Measurements from ENCODE around the gene OIP5. TPM values are rescaled to one million over a fixed set of nuclear protein-coding genes. Genes with fewer than 3 reads are reported as not detected.

The OIP5 gene
- total RNA-seq, 1 experiment from 2014 or later: 36.1 TPM

DNA sequence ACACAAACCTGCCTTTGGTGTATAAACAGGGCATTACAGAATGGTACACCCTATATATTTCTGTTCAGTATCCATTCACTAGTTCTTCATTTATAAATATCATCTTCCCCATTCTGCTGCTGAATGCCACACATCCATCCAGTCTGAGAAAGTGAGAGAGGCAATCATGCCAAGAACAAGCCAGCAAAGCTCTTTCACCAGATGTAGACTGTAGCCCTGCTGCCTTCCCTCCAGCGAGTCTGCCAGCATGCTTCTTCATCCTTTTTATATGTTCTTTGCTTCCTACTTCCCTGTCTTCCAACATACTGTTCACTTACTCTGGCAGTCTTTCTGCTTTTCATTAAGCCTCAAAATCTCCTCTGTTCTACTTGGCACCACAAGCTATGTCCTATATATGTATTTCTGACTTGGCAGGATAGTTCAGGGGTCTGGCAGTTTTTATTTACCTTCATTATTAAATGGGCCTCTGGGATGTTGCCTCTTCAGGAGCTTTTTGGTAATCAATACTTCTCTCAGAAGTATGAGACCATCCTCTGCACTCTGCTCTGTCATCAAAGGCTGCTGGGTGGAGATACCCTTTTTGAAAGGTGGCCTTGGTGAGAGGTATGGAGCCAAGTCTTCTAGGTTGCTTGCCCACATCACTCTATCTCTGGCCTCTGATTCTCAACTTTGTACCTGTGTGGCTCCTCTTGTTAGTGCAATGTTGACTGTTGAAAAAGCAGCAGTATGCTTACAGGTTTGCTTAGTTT, 52.7 kb downstream of the OIP5 start:
- Histone ChIP-seq H3K27ac (ENCODE audit: low read depth, low read length, poor library complexity, severe bottlenecking) (no peak overlapping the region), H3K36me3 (ENCODE audit: insufficient read depth, low read length, poor library complexity, severe bottlenecking) (peaks cover 6% of the 10 kb centered on the region), H3K4me3 (ENCODE audit: low read depth, low read length, poor library complexity, severe bottlenecking) (no peak overlapping the region), H3K9me3 (ENCODE audit: low read depth, low read length, poor library complexity, severe bottlenecking) (no peaks in the 10 kb centered on the region), H3K27me3 (replicated peaks; ENCODE audit: insufficient read depth, low read depth, low read length, poor library complexity) (no peaks in the 10 kb centered on the region), H3K4me1 (ENCODE audit: insufficient read depth, low read length, poor library complexity, severe bottlenecking) (peaks cover 4% of the 10 kb centered on the region)
- TF ChIP-seq CTCF (conservative IDR thresholded peaks at IDR 0.05; ENCODE audit: low read depth, low read length): no peak
- TF ChIP-seq EZH2 (IDR thresholded peaks at IDR 0.05; ENCODE audit: borderline replicate concordance, low read depth, low read length, poor library complexity, severe bottlenecking): no peak
- no peak for DNase-seq (ENCODE audit: low spot score)
- ChIA-PET POLR2A (ENCODE audit: low non-redundant PET) (no interaction called here), CTCF (interaction anchor here (0.5 kb wide), 1 partner anchor 411 kb away, joined by 3 read pairs; no protein-coding TSS in a partner anchor)
- no TSS peak for BruUV-seq (replicated peaks)
- intact Hi-C loops (cut with micrococcal nuclease; ENCODE audit: unreplicated experiment): no loop called here

- no peak for DNase-seq (ENCODE audit: low spot score)
- no peak for TF ChIP-seq CTCF (conservative IDR thresholded peaks at IDR 0.05; ENCODE audit: low read depth, low read length)
- TF ChIP-seq EZH2 (IDR thresholded peaks at IDR 0.05; ENCODE audit: borderline replicate concordance, low read depth, low read length, poor library complexity, severe bottlenecking): no peak
- Histone ChIP-seq H3K36me3 (ENCODE audit: insufficient read depth, low read length, poor library complexity, severe bottlenecking) (peaks cover 6% of the 10 kb centered on the region), H3K9me3 (ENCODE audit: low read depth, low read length, poor library complexity, severe bottlenecking) (no peaks in the 10 kb centered on the region), H3K27ac (ENCODE audit: low read depth, low read length, poor library complexity, severe bottlenecking) (no peak overlapping the region), H3K4me1 (ENCODE audit: insufficient read depth, low read length, poor library complexity, severe bottlenecking) (peaks cover 2% of the 10 kb centered on the region), H3K4me3 (ENCODE audit: low read depth, low read length, poor library complexity, severe bottlenecking) (no peak overlapping the region), H3K27me3 (replicated peaks; ENCODE audit: insufficient read depth, low read depth, low read length, poor library complexity) (no peaks in the 10 kb centered on the region)
- intact Hi-C loops (cut with micrococcal nuclease; ENCODE audit: unreplicated experiment): no loop called here
- ChIA-PET POLR2A (ENCODE audit: low non-redundant PET) (no interaction called here), CTCF (no interaction called here)
- no TSS peak for BruUV-seq (replicated peaks)
Measured at GRCh38 chr15:41278319-41278718, 54.1 kb downstream of the OIP5 start.

GRCh38 chr15:41276831-41277230, 55.6 kb downstream of the OIP5 start:
- no peaks in the 10 kb centered on the region for H3K9me3 ChIP-seq (ENCODE audit: low read depth, low read length, poor library complexity, severe bottlenecking)
- POLR2A ChIA-PET (ENCODE audit: low non-redundant PET): no interaction called here
- CTCF ChIA-PET: interaction anchor here (0.7 kb wide), 1 partner anchor 254 kb away, joined by 7 read pairs; no protein-coding TSS in a partner anchor
- H3K36me3 ChIP-seq (ENCODE audit: insufficient read depth, low read length, poor library complexity, severe bottlenecking): peaks cover 6% of the 10 kb centered on the region
- no peak overlapping the region for H3K4me3 ChIP-seq (ENCODE audit: low read depth, low read length, poor library complexity, severe bottlenecking)
- no peak overlapping the region for H3K27ac ChIP-seq (ENCODE audit: low read depth, low read length, poor library complexity, severe bottlenecking)
- no peak for DNase-seq (ENCODE audit: low spot score)
- TF ChIP-seq EZH2 (IDR thresholded peaks at IDR 0.05; ENCODE audit: borderline replicate concordance, low read depth, low read length, poor library complexity, severe bottlenecking) (no peak), CTCF (conservative IDR thresholded peaks at IDR 0.05; ENCODE audit: low read depth, low read length) (no peak)
- no TSS peak for BruUV-seq (replicated peaks)
- no peaks in the 10 kb centered on the region for H3K4me1 ChIP-seq (ENCODE audit: insufficient read depth, low read length, poor library complexity, severe bottlenecking)
- intact Hi-C loops (cut with micrococcal nuclease; ENCODE audit: unreplicated experiment): no loop called here
- no peaks in the 10 kb centered on the region for H3K27me3 ChIP-seq (replicated peaks; ENCODE audit: insufficient read depth, low read depth, low read length, poor library complexity)
